Epithelial cell of esophagus (primary cell): ENCODE measurements around the gene C1orf198.

Source experiments
- DNase-seq: peaks from one replicate; pipeline ENCODE4 v3.0.0; 2010; ENCODE audit warnings: low read depth
- H3K4me3 ChIP-seq: 2 replicates; pipeline ENCODE4 v1.5.1; 2011; ENCODE audit warnings: mild to moderate bottlenecking, low read length, control low read depth
- CTCF ChIP-seq: IDR thresholded peaks from 2 replicates; pipeline ENCODE4 v1.5.1; 2011; ENCODE audit warnings: low read depth, mild to moderate bottlenecking, low read length, control low read depth, inconsistent platforms; ENCODE audit not compliant: insufficient read depth; ENCODE audit errors: missing control alignments

C1orf198 gene

GRCh38 chr1:230818367-230818766 lies 50.0 kb downstream of the C1orf198 start:
- DNase-seq: no peak
- TF ChIP-seq CTCF: no peak
- no peak overlapping the region for H3K4me3 ChIP-seq

GRCh38 chr1:230816018-230816417 lies 52.3 kb downstream of the C1orf198 start:
- TF ChIP-seq CTCF: no peak
- no peak overlapping the region for H3K4me3 ChIP-seq
- DNase-seq: no peak

DNA sequence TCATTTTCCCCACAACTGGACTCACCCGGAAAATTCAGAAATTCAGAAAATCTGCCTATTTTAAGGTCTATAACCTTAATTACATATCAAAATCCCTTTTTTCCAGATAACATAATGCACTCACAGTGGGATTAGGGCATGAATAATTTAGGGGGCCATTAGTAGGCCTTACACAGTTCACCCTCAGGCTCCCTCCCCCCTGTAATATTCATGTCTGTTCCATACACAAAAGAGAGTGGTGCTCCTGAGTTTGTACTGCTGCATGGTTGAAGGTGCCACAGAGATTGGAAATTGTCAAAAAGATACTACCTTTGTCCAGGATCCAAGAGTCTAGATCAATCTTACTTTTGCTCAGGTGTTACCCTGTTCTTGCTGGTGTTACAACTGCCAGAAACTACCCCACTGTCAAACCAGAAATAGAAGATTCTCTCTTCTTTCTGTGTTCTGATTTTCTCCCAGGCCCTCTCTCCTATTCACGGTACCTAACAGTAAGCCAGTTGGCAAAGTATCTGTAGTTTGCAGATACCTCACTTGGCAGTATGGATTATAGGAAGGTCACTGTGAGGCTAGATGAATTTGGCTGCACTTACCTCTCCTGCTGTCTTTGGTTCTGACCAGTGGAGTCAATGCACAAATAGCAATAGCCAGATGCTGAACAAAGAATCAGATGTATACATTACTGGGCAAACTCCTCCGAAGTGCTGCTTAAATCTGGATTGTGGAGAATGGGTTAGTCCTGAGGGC lies 53.2 kb downstream of the C1orf198 start:
- no peak for DNase-seq
- H3K4me3 ChIP-seq: no peak overlapping the region
- TF ChIP-seq CTCF: no peak

DNA sequence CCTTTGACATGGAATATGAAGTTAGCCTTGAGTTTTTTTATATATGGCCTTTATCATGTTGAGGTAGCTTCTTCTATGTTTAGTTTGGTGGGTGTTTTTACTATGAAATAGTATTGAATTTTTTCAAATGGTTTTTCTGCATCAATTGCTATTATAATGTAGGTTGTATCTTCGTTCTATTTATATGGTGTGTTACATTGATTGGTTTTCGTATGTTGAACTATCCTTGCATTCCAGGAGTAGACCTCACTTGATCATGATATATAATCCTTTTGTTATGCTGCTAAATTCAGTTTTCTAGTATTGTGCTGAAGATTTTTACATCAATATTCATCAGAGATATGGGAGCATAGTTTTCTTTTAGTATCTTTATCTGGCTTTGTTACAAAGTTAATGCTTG lies 55.8 kb downstream of the C1orf198 start:
- no peak for TF ChIP-seq CTCF
- H3K4me3 ChIP-seq: no peak overlapping the region
- DNase-seq: no peak

DNA sequence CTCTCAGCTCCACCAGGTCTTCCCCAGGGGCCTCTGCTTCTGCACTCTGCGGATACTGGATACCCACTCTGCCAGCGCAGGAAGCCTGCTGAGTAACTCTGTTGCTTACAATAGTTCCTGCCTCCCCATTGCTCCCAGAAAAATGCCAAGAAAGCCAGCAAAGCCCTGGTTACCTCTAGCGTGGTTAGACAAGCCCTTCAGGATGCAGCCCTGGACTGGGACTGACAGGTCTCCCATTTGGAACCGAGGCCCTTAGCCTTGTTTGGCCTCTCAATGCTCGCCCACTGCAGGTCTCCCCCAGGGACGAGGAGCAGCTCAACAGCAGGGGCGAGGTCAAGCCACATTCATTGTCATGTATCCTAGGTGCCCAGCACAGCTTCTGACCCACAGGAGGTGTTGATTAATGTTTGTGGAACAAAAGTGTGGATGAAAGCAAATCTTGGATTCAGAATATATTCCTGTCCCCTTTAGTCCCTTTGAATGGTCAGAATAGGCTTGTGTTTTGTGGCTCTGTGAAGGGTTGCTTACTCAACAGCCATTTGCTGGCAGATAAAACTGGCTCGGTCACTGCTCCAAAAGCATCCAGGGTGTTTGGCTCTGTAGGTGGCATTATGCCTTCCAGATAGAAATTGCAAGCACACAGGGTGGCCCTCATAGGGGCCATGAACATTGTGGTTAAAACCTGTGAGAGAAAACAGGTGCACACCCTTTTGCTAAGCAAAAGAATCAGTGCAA lies 58.9 kb downstream of the C1orf198 start:
- DNase-seq: no peak
- H3K4me3 ChIP-seq: no peak overlapping the region
- TF ChIP-seq CTCF: no peak

GRCh38 chr1:230808281-230808872 lies 59.9 kb downstream of the C1orf198 start:
- no peak for TF ChIP-seq CTCF
- no peak for DNase-seq
- no peak overlapping the region for H3K4me3 ChIP-seq
